Skeletal muscle cell (primary cell): ENCODE data around the gene GJB6.

Experiments used
- DNase-seq: peaks from one replicate; pipeline ENCODE4 v3.0.0-alpha.2; 2010; ENCODE audit warnings: low read depth
- H3K4me3 ChIP-seq: 2 replicates; pipeline ENCODE4 v1.5.1; 2011; ENCODE audit warnings: low read depth, mild to moderate bottlenecking, control low read depth, low read length, moderate library complexity

GJB6 gene

GRCh38 chr13:20190481-20191310 is 41.4 kb downstream of the GJB6 start:
- H3K4me3 ChIP-seq: no peak overlapping the region
- peak; percentile 66 for DNase-seq

- no peak overlapping the region for H3K4me3 ChIP-seq
- no peak for DNase-seq
Observed at GRCh38 chr13:20190076-20190475, 42.0 kb downstream of the GJB6 start.

GRCh38 chr13:20188667-20189553 is 43.2 kb downstream of the GJB6 start:
- no peak for DNase-seq
- no peak overlapping the region for H3K4me3 ChIP-seq

GRCh38 chr13:20186771-20187170 is 45.3 kb downstream of the GJB6 start:
- no peak for DNase-seq
- H3K4me3 ChIP-seq: no peak overlapping the region

- no peak for DNase-seq
- no peak overlapping the region for H3K4me3 ChIP-seq
Observed at GRCh38 chr13:20185366-20186056, 46.6 kb downstream of the GJB6 start.

GRCh38 chr13:20182231-20182846 is 49.8 kb downstream of the GJB6 start:
- peak; percentile 48 for DNase-seq
- H3K4me3 ChIP-seq: no peak overlapping the region

- DNase-seq: no peak
- H3K4me3 ChIP-seq: no peak overlapping the region
Observed at GRCh38 chr13:20181188-20181587, 50.9 kb downstream of the GJB6 start.

- no peak for DNase-seq
- no peak overlapping the region for H3K4me3 ChIP-seq
Observed at GRCh38 chr13:20178156-20178555, 54.0 kb downstream of the GJB6 start.

- DNase-seq: no peak
- H3K4me3 ChIP-seq: peak overlapping the region; percentile 11
Observed at GRCh38 chr13:20177049-20177831, 54.9 kb downstream of the GJB6 start.

- no peak overlapping the region for H3K4me3 ChIP-seq
- DNase-seq: no peak
Observed at GRCh38 chr13:20175907-20176652, 56.0 kb downstream of the GJB6 start.

GRCh38 chr13:20175406-20175794 is 56.7 kb downstream of the GJB6 start:
- H3K4me3 ChIP-seq: no peak overlapping the region
- DNase-seq: no peak

- H3K4me3 ChIP-seq: peak overlapping the region; percentile 18
- peak; percentile 77 for DNase-seq
Observed at GRCh38 chr13:20174656-20175405, 57.3 kb downstream of the GJB6 start.

GRCh38 chr13:20173116-20173746 is 58.9 kb downstream of the GJB6 start:
- no peak for DNase-seq
- no peak overlapping the region for H3K4me3 ChIP-seq
